Psoas muscle (tissue), 8 donors: ENCODE measurements around the gene PRMT9. TPM values are rescaled to one million over a fixed set of nuclear protein-coding genes. Genes with fewer than 3 reads are reported as not detected.

Source experiments
- ATAC-seq, 4 donors: fragments of 200-7000 bp; cut with Tn5 transposase; one replicate each; pipeline ENCODE4 v1.9.1; 2020; ENCODE audit warnings: moderate library complexity in 3 of 4, mild to moderate bottlenecking in 2 of 4
- DNase-seq, 2 donors: peaks; one replicate each; pipeline ENCODE4 v3.0.0-alpha.2; 2020
- H3K27ac ChIP-seq: fragments of 200-600 bp; one replicate; pipeline ENCODE4 v1.8.0; 2022
- H3K27me3 ChIP-seq, 3 donors: fragments of 200-600 bp in 1 of 3; one replicate each; pipeline versions ENCODE4 v1.6.1 to v1.8.0; 2013 to 2022; ENCODE audit warnings: low read length in 2 of 3, mild to moderate bottlenecking in 2 of 3, moderate library complexity in 1 of 3; ENCODE audit not compliant: insufficient read depth in 3 of 3
- H3K36me3 ChIP-seq, 2 donors: fragments of 200-600 bp in 1 of 2; one replicate each; pipeline versions ENCODE4 v1.6.1 to v1.8.0; 2013 to 2022; ENCODE audit warnings: low read depth in 1 of 2, mild to moderate bottlenecking in 1 of 2, moderate library complexity in 1 of 2; ENCODE audit not compliant: insufficient read depth in 1 of 2
- H3K4me1 ChIP-seq: fragments of 200-600 bp; one replicate; pipeline ENCODE4 v1.8.0; 2022
- H3K4me3 ChIP-seq: fragments of 200-600 bp; one replicate; pipeline ENCODE4 v1.8.0; 2022; ENCODE audit warnings: mild to moderate bottlenecking
- H3K9me3 ChIP-seq: fragments of 200-600 bp; one replicate; pipeline ENCODE4 v1.8.0; 2022
- WGBS, 3 donors: extraction: QIAGEN DNeasy Blood & Tissue Kit; methylation state at CpG; one replicate each; pipeline versions ENCODE4 v1.1.6 to v1.1.7; 2013; 5-methylcytosine and 5-hydroxymethylcytosine counted together
- intact Hi-C, 2 donors: fragments of 100-400 bp; cut with DNase I; formaldehyde crosslinking; loops; one replicate each; pipeline versions ENCODE4 v1.11.0 to v1.14.2; 2022
- polyA plus RNA-seq, 3 donors: library from polyadenylated mRNA; stranded (reverse); fragments of 200-250 nt; gene quantifications; one replicate each; pipeline ENCODE4 v1.2.3, GENCODE V29; 2013
- total RNA-seq, 4 donors: library from RNA; stranded (reverse); fragmentation: NEBNext Ultra II Directional in 2 of 4; extraction: Animal tissue kit (Norgen Biotek cat#: 25700) in 2 of 4; gene quantifications; one replicate each; pipeline versions ENCODE4 v1.2.1 to v1.2.4, GENCODE V29; 2021 to 2023
- TF ChIP-seq, protein P1 (sequence below): fragments of 200-600 bp; IDR thresholded peaks from one replicate; pipeline ENCODE4 v1.8.0; 2022; ENCODE audit warnings: antibody characterized with exemption
- donor health status: healthy with polysubstance abuse.
- donor health status: DM: no; HTN: no; CAD: no; lungs with moderate emphysema.
- donor health status: Bipolar disorder and iron deficiency.
- donor health status: healthy.
- donor health status: DM: yes; HTN: yes; CAD: no.
- donor health status: DM: no; HTN: no; CAD: no.
- donor health status: DM: no; HTN: no; CAD: no.
- donor health status: DM: yes; HTN: yes; CAD: no.

Gene PRMT9
- total and polyA plus RNA-seq, 7 donors = 1.8 to 5.8 (median 4.3) TPM

GRCh38 chr4:147626903-147627302 lies 57.1 kb downstream of the PRMT9 start:
- ATAC-seq = no peak
- no peaks in the 10 kb centered on the region for H3K9me3 ChIP-seq
- intact Hi-C loops = no loop called here
- H3K27me3 ChIP-seq = no peaks in the 10 kb centered on the region
- H3K27ac ChIP-seq = no peak overlapping the region
- TF ChIP-seq, protein P1, sequence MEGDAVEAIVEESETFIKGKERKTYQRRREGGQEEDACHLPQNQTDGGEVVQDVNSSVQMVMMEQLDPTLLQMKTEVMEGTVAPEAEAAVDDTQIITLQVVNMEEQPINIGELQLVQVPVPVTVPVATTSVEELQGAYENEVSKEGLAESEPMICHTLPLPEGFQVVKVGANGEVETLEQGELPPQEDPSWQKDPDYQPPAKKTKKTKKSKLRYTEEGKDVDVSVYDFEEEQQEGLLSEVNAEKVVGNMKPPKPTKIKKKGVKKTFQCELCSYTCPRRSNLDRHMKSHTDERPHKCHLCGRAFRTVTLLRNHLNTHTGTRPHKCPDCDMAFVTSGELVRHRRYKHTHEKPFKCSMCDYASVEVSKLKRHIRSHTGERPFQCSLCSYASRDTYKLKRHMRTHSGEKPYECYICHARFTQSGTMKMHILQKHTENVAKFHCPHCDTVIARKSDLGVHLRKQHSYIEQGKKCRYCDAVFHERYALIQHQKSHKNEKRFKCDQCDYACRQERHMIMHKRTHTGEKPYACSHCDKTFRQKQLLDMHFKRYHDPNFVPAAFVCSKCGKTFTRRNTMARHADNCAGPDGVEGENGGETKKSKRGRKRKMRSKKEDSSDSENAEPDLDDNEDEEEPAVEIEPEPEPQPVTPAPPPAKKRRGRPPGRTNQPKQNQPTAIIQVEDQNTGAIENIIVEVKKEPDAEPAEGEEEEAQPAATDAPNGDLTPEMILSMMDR = no peak
- DNase-seq = no peak
- WGBS, 3 donors = 92 to 93% (median 92%) methylated on average over 4 of the region's 4 CpGs
- peaks cover 9% of the 10 kb centered on the region for H3K4me1 ChIP-seq
- no peak overlapping the region for H3K4me3 ChIP-seq
- H3K36me3 ChIP-seq = peaks cover 10 to 92% of the 10 kb centered on the region in 2 donors

DNA sequence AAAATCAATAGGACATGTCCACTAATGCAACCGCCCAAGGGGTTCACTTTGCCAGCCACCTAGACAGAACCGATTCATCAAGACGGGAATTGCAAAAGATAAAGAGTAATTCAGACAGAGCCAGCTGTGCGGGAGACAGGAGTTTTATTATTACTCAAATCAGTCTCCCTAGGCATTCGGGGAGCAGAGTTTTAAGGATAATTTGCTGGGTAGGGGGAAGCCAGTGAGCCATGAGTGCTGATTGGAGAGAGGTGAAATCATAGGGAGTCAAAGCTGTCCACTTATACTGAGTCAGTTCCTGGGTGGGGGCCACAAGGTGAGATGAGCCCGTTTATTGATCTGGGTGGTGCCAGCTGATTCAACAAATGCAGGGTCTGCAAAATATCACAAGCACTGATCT lies 58.2 kb downstream of the PRMT9 start:
- H3K36me3 ChIP-seq = peaks cover 10 to 88% of the 10 kb centered on the region in 2 donors
- H3K9me3 ChIP-seq = no peaks in the 10 kb centered on the region
- TF ChIP-seq, protein P1 = no peak
- H3K27me3 ChIP-seq = no peaks in the 10 kb centered on the region
- no peak overlapping the region for H3K4me3 ChIP-seq
- H3K4me1 ChIP-seq = peaks cover 14% of the 10 kb centered on the region
- ATAC-seq (no peak), DNase-seq (no peak)
- intact Hi-C loops = no loop called here
- no peak overlapping the region for H3K27ac ChIP-seq
- WGBS, 3 donors = 84 to 85% (median 84%) methylated on average over 6 of the region's 6 CpGs

GRCh38 chr4:147620315-147620714 lies 63.6 kb downstream of the PRMT9 start:
- Histone ChIP-seq H3K4me3 (no peak overlapping the region), H3K36me3 (peaks cover 2 to 47% of the 10 kb centered on the region in 2 donors), H3K27ac (no peak overlapping the region), H3K27me3 (no peaks in the 10 kb centered on the region), H3K4me1 (peaks cover 27% of the 10 kb centered on the region), H3K9me3 (no peaks in the 10 kb centered on the region)
- ATAC-seq = no peak
- TF ChIP-seq, protein P1 = no peak
- WGBS, 3 donors = 72 to 84% (median 77%) methylated on average over 2 of the region's 2 CpGs
- intact Hi-C loops = no loop called here
- DNase-seq = no peak

- TF ChIP-seq, protein P1 = no peak
- ATAC-seq (peak in 1 of 4 donors; percentile 5), DNase-seq (no peak)
- intact Hi-C loops = no loop called here
- H3K27ac ChIP-seq = peak overlapping the region; percentile 83
- peaks cover 27% of the 10 kb centered on the region for H3K4me1 ChIP-seq
- H3K4me3 ChIP-seq = peak overlapping the region; percentile 88
- 10 to 11% (median 11%) methylated on average over 17 of the region's 17 CpGs for WGBS, 3 donors
- no peaks in the 10 kb centered on the region for H3K27me3 ChIP-seq
- H3K36me3 ChIP-seq = peaks cover 2 to 26% of the 10 kb centered on the region in 2 donors
- H3K9me3 ChIP-seq = no peaks in the 10 kb centered on the region
Observed at GRCh38 chr4:147617841-147618691, 65.9 kb downstream of the PRMT9 start.
